Mesendoderm (in vitro differentiated cells): ENCODE measurements around the gene GPC1.

Experiments used
- DNase-seq: peaks from one replicate; pipeline ENCODE4 v3.0.0; 2013
- H2AK5ac ChIP-seq: 2 replicates; pipeline ENCODE4 v1.6.1; 2013; ENCODE audit warnings: low read length, inconsistent platforms
- H2BK120ac ChIP-seq: 2 replicates; pipeline ENCODE4 v1.6.1; 2013; ENCODE audit warnings: low read depth, mild to moderate bottlenecking, low read length, moderate library complexity, mixed read lengths
- H2BK15ac ChIP-seq: replicated peaks from 2 replicates; pipeline ENCODE4 v1.6.1; 2013; ENCODE audit warnings: low read depth, mild to moderate bottlenecking, moderate library complexity
- H2BK5ac ChIP-seq: 2 replicates; pipeline ENCODE4 v1.6.1; 2013; ENCODE audit warnings: low read length, inconsistent platforms
- H3K18ac ChIP-seq: 2 replicates; pipeline ENCODE4 v1.6.1; 2013; ENCODE audit warnings: mild to moderate bottlenecking, low read length, mixed read lengths
- H3K23ac ChIP-seq: one replicate; pipeline ENCODE4 v1.6.1; 2013; ENCODE audit warnings: low read length
- H3K27ac ChIP-seq: 2 replicates; pipeline ENCODE4 v1.5.1; 2013; ENCODE audit warnings: low read depth, mild to moderate bottlenecking, inconsistent platforms, low read length, moderate library complexity
- H3K27me3 ChIP-seq: 2 replicates; pipeline ENCODE4 v1.6.1; 2013; ENCODE audit warnings: low read length, control low read depth, mild to moderate bottlenecking, inconsistent platforms; ENCODE audit not compliant: insufficient read depth, poor library complexity
- H3K36me3 ChIP-seq: 2 replicates; pipeline ENCODE4 v1.6.1; 2013; ENCODE audit warnings: low read length, inconsistent platforms; ENCODE audit not compliant: control insufficient read depth, insufficient read depth
- H3K4ac ChIP-seq: one replicate; pipeline ENCODE4 v1.6.1; 2013; ENCODE audit warnings: low read depth, mild to moderate bottlenecking, low read length, moderate library complexity
- H3K4me1 ChIP-seq: 2 replicates; pipeline ENCODE4 v1.6.1; 2013; ENCODE audit warnings: low read depth, low read length, inconsistent platforms; ENCODE audit not compliant: control insufficient read depth
- H3K4me2 ChIP-seq: 2 replicates; pipeline ENCODE4 v1.6.1; 2013; ENCODE audit warnings: low read length
- H3K4me3 ChIP-seq: 2 replicates; pipeline ENCODE4 v1.5.1; 2013; ENCODE audit warnings: mild to moderate bottlenecking, low read length
- H3K56ac ChIP-seq: one replicate; pipeline ENCODE4 v1.6.1; 2013; ENCODE audit warnings: low read length
- H3K79me1 ChIP-seq: 2 replicates; pipeline ENCODE4 v1.6.1; 2013; ENCODE audit warnings: low read length, inconsistent platforms
- H3K79me2 ChIP-seq: 2 replicates; pipeline ENCODE4 v1.6.1; 2013; ENCODE audit warnings: mild to moderate bottlenecking, low read length; ENCODE audit not compliant: control insufficient read depth, insufficient read depth
- H3K9ac ChIP-seq: 2 replicates; pipeline ENCODE4 v1.6.1; 2013; ENCODE audit warnings: low read length, inconsistent platforms
- H4K5ac ChIP-seq: one replicate; pipeline ENCODE4 v1.6.1; 2013; ENCODE audit warnings: low read length
- H4K8ac ChIP-seq: one replicate; pipeline ENCODE4 v1.6.1; 2013; ENCODE audit warnings: low read depth, mild to moderate bottlenecking, control low read depth, low read length, moderate library complexity
- WGBS: extraction: QIAGEN DNeasy Blood & Tissue Kit; methylation state at CpG from one replicate; pipeline ENCODE4 v1.1.7; 2013; ENCODE audit warnings: low lambda C conversion rate, missing lambda C conversion rate; ENCODE audit not compliant: insufficient coverage; ENCODE audit errors: extremely low coverage; 5-methylcytosine and 5-hydroxymethylcytosine counted together

Gene GPC1

DNA sequence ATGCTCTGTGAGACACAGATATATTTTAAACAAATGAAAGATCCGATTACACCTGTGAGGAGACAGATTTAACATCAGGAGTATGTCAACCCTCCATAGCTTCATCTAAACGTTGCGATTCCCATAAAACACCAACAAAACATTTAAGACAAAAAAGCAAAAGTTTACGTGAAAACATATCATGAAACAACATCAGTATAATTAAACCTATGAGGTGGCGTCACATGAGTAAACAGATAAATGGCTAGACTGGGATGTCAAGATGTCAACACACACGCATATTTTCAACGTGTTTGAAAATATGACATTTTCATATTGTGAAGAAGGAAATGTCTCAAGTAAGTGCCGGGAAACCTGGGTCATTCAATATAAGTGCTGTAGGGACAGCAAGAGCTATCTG, 25.5 kb upstream of the GPC1 start:
- no peak overlapping the region for H2BK120ac ChIP-seq
- H3K79me2 ChIP-seq, result no peaks in the 10 kb centered on the region
- no peaks in the 10 kb centered on the region for H3K27me3 ChIP-seq
- H3K4me2 ChIP-seq, result no peak overlapping the region
- H2BK15ac ChIP-seq, result no peak overlapping the region
- no peaks in the 10 kb centered on the region for H3K4me1 ChIP-seq
- H2BK5ac ChIP-seq, result no peak overlapping the region
- no peak overlapping the region for H2AK5ac ChIP-seq
- H4K5ac ChIP-seq, result no peak overlapping the region
- H3K56ac ChIP-seq, result no peak overlapping the region
- no peak overlapping the region for H3K9ac ChIP-seq
- no peaks in the 10 kb centered on the region for H3K79me1 ChIP-seq
- H3K18ac ChIP-seq, result no peak overlapping the region
- H3K4ac ChIP-seq, result no peak overlapping the region
- no CpG with 5 or more reads among the region's 8 CpGs for WGBS
- no peak overlapping the region for H3K4me3 ChIP-seq
- no peak overlapping the region for H3K27ac ChIP-seq
- H3K36me3 ChIP-seq, result no peaks in the 10 kb centered on the region
- DNase-seq, result no peak
- H3K23ac ChIP-seq, result no peak overlapping the region
- no peak overlapping the region for H4K8ac ChIP-seq

DNA sequence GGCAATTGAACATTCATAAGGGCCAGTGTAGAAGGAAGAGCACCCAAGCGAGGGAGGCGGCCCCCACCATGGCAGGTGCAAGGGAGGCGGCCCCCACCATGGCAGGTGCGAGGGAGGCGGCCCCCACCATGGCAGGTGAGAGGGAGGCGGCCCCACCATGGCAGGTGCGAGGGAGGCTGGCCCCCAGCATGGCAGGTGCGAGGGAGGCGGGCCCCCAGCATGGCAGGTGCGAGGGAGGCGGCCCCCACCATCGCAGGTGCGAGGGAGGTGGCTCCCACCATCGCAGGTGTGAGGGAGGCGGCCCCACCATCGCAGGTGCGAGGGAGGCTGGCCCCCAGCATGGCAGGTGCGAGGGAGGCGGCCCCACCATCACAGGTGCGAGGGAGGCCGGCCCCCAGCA, 24.7 kb upstream of the GPC1 start:
- Histone ChIP-seq H3K27ac (no peak overlapping the region), H4K5ac (no peak overlapping the region), H2BK15ac (no peak overlapping the region), H3K36me3 (no peaks in the 10 kb centered on the region), H2BK120ac (no peak overlapping the region), H3K56ac (no peak overlapping the region), H3K79me1 (no peaks in the 10 kb centered on the region), H3K4me3 (no peak overlapping the region), H3K9ac (no peak overlapping the region), H3K27me3 (no peaks in the 10 kb centered on the region), H3K18ac (no peak overlapping the region), H3K79me2 (no peaks in the 10 kb centered on the region), H3K4me2 (no peak overlapping the region), H3K4ac (no peak overlapping the region), H4K8ac (no peak overlapping the region), H2BK5ac (no peak overlapping the region), H3K4me1 (no peaks in the 10 kb centered on the region), H2AK5ac (no peak overlapping the region), H3K23ac (no peak overlapping the region)
- WGBS, result no CpG with 5 or more reads among the region's 21 CpGs
- DNase-seq, result no peak

DNA sequence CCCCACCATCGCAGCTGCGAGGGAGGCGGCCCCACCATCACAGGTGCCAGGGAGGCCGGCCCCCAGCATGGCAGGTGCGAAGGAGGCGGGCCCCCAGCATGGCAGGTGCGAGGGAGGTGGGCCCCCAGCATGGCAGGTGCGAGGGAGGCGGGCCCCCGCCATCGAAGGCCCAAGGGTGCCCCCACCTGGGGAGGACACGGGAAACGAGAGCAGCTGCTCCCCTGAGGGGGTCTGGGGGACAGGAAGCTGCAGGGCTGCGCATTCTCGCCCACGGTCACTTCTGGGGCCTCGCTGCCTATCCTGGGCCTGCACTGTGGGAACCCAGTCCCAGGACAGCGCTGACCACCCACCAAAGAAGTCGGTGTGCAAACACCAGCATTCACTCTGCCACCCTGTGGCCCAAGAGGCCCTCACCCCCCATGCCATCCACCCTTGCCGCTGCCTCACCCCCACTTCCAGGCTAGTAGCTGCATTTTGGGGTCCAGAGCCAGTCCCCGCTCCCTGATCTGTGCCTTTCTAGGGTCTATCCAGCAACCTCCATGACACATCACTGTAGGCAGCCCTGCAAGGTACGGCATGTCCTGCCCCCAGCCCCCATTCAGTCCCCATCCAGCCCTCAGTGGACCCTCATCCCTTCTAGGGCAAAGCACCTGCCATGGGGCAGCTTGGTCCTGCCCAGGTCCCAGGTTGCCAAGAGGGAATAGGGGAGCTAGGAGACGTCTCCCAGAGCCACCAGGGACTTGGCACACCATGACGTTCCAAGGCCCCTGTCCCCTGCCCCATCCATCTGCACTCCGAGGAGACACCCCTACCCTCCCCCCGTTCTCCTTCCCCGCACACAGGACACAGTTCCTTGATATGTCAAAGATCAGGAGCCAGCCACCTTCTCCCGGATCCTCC, 24.0 kb upstream of the GPC1 start:
- Histone ChIP-seq H3K23ac (no peak overlapping the region), H3K18ac (no peak overlapping the region), H2BK15ac (no peak overlapping the region), H2BK120ac (no peak overlapping the region), H4K5ac (no peak overlapping the region), H3K27me3 (no peaks in the 10 kb centered on the region), H3K4me3 (no peak overlapping the region), H3K56ac (no peak overlapping the region), H3K27ac (no peak overlapping the region), H2BK5ac (no peak overlapping the region), H3K36me3 (no peaks in the 10 kb centered on the region), H3K4me1 (no peaks in the 10 kb centered on the region), H2AK5ac (no peak overlapping the region), H3K4me2 (no peak overlapping the region), H3K4ac (no peak overlapping the region), H3K79me2 (no peaks in the 10 kb centered on the region), H4K8ac (no peak overlapping the region), H3K9ac (no peak overlapping the region), H3K79me1 (no peaks in the 10 kb centered on the region)
- DNase-seq, result no peak
- no CpG with 5 or more reads among the region's 28 CpGs for WGBS

DNA sequence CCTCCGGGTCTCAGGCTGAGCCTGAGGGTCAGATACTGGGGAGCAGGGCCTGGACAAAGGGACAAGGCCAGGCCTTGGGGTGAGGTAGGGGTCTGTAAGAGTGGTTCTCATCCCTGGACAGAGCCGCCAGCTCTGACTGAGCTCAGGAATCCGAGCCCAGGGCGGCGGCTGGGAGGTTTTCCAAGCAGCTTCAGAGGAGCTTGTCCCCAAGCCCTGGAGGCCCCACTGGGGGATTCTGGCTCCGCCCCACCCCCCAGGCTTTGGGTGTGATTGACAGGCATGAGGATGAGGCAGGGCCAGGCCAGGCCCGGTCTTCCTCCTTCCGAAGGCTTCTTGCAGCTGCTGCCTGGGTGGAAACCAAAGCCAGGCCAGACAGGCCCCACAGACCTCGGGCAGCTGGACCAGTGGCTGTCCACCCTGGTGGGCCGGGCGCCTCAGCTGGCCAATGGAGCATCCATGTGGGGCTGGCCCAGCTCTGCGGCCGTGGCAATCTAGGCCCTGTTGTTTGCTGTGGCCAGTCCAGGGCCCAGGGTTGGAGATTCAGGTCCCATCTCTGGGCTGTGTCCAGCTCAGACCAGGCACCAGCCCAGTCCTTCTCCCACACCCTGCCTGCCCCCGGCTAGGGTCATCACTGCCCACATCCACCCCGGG, 23.1 kb upstream of the GPC1 start:
- no peak overlapping the region for H2BK5ac ChIP-seq
- H3K79me1 ChIP-seq, result no peaks in the 10 kb centered on the region
- H3K23ac ChIP-seq, result no peak overlapping the region
- H3K4me3 ChIP-seq, result no peak overlapping the region
- H3K18ac ChIP-seq, result no peak overlapping the region
- no peaks in the 10 kb centered on the region for H3K36me3 ChIP-seq
- DNase-seq, result no peak
- no peaks in the 10 kb centered on the region for H3K79me2 ChIP-seq
- H2BK15ac ChIP-seq, result no peak overlapping the region
- H3K9ac ChIP-seq, result no peak overlapping the region
- H4K5ac ChIP-seq, result no peak overlapping the region
- no peaks in the 10 kb centered on the region for H3K4me1 ChIP-seq
- H2BK120ac ChIP-seq, result no peak overlapping the region
- no peak overlapping the region for H3K27ac ChIP-seq
- no peak overlapping the region for H3K4me2 ChIP-seq
- no peak overlapping the region for H4K8ac ChIP-seq
- no peak overlapping the region for H2AK5ac ChIP-seq
- no peak overlapping the region for H3K4ac ChIP-seq
- H3K27me3 ChIP-seq, result no peaks in the 10 kb centered on the region
- no peak overlapping the region for H3K56ac ChIP-seq
- WGBS, result no CpG with 5 or more reads among the region's 15 CpGs

DNA sequence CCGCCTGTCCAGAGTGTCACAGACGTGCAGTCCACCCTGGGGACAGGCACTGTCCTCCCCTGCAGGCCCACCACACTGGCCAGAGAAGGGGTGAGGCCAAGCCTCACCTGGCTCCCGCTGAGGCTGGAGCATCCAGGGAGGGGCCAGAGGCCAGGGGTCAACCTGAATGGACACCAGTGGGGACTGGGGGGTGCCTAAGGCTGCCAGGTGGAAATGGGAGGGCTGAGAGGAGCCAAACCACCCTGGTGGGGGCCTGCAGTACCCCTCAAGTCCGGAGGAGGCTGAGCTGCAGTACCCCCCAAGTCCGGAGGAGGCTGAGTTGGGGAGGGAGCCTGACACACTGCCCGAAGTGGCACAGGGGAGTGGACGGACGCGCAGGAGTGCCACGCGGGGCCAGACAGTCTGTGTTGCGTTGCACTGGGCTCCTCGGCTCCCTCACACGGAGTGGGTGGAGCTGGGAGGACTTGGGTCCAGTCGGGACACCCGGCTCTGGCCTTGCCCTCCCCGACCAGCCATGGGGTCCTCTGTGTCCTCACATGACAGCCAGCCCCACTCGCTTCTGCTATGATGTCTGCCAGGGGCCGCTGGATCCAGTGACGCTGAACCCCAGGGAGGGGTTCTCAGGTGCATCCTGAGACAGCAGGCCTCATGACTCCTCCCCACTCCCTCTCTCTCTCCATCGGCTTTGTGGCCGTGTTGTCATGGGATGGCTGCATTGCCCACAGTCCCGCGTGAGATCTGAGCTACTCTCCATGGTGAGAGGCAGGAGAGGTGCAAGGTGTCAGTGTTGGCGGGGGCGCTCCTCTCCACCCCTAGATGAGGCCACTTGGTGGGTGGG, 22.3 kb upstream of the GPC1 start:
- Histone ChIP-seq H3K4me1 (no peaks in the 10 kb centered on the region), H3K79me1 (no peaks in the 10 kb centered on the region), H3K27me3 (no peaks in the 10 kb centered on the region), H2BK5ac (no peak overlapping the region), H3K56ac (no peak overlapping the region), H3K27ac (no peak overlapping the region), H3K79me2 (no peaks in the 10 kb centered on the region), H3K4me2 (no peak overlapping the region), H2BK120ac (no peak overlapping the region), H2AK5ac (no peak overlapping the region), H3K23ac (no peak overlapping the region), H3K36me3 (no peaks in the 10 kb centered on the region), H3K9ac (no peak overlapping the region), H4K8ac (no peak overlapping the region), H3K4ac (no peak overlapping the region), H2BK15ac (no peak overlapping the region), H3K4me3 (no peak overlapping the region), H3K18ac (no peak overlapping the region), H4K5ac (no peak overlapping the region)
- no peak for DNase-seq
- WGBS, result no CpG with 5 or more reads among the region's 26 CpGs
